H1 (cell line): ENCODE data around the gene FCMR. TPM values are rescaled to one million over a fixed set of nuclear protein-coding genes. Genes with fewer than 3 reads are reported as not detected.
A peak's percentile ranks its signal among the peaks of the same experiment; 100 is the strongest.

Experiments
- CTCF ChIA-PET: fragments of 300-600 bp; sonication (Branson Sonifier 250); formaldehyde crosslinking; loops from one replicate; lab custom pipeline; 2021; ENCODE audit not compliant: partially characterized antibody; lab: Charles Lee
- POLR2A ChIA-PET: fragments of 300-600 bp; sonication (Branson Sonifier 250); formaldehyde crosslinking; loops from one replicate; lab custom pipeline; 2021; ENCODE audit warnings: inconsistent platforms; ENCODE audit not compliant: partially characterized antibody; lab: Charles Lee
- DNase-seq, 2 experiments: peaks; one replicate each; pipeline versions ENCODE4 v3.0.0 to v3.0.0-alpha.2; 2010 to 2022; ENCODE audit warnings: low spot score in 2 of 2, low read depth in 1 of 2, mixed read lengths in 1 of 2
- FAIRE-seq: peaks from 2 replicates; lab custom pipeline; 2011; peaks lifted over from hg19 to GRCh38; lab: Jason Lieb, UNC
- H2AFZ ChIP-seq: 2 replicates; pipeline ENCODE4 v1.8.1; 2012; ENCODE audit warnings: low read length, inconsistent platforms
- H2AK5ac ChIP-seq: 2 replicates; pipeline ENCODE4 v1.6.1; 2013; ENCODE audit warnings: low read depth, low read length
- H2BK120ac ChIP-seq: replicated peaks from 2 replicates; pipeline ENCODE3; 2013; ENCODE audit warnings: low read depth, low read length, inconsistent platforms
- H2BK12ac ChIP-seq: 2 replicates; pipeline ENCODE4 v1.6.1; 2013; ENCODE audit warnings: low read depth, low read length
- H2BK15ac ChIP-seq: 2 replicates; pipeline ENCODE4 v1.6.1; 2013; ENCODE audit warnings: low read length
- H2BK20ac ChIP-seq: 2 replicates; pipeline ENCODE4 v1.6.1; 2013; ENCODE audit warnings: low read length
- H2BK5ac ChIP-seq: 2 replicates; pipeline ENCODE4 v1.6.1; 2013; ENCODE audit warnings: low read depth, low read length
- H3K14ac ChIP-seq: 2 replicates; pipeline ENCODE4 v1.6.1; 2013; ENCODE audit warnings: inconsistent platforms; ENCODE audit not compliant: insufficient read length
- H3K18ac ChIP-seq: 2 replicates; pipeline ENCODE4 v1.6.1; 2013; ENCODE audit warnings: low read length; ENCODE audit errors: extremely low read depth
- H3K23ac ChIP-seq: 2 replicates; pipeline ENCODE4 v1.6.1; 2013; ENCODE audit warnings: inconsistent platforms; ENCODE audit not compliant: insufficient read length
- H3K23me2 ChIP-seq: 2 replicates; pipeline ENCODE4 v1.6.1; 2013; ENCODE audit warnings: low read depth, low read length
- H3K27ac ChIP-seq: 2 replicates; pipeline ENCODE4 v1.6.1; 2011; ENCODE audit warnings: low read depth, low read length, inconsistent platforms
- H3K27me3 ChIP-seq, 4 experiments: replicated peaks in 1 of 4; 1 replicate in 1 of 4; 2 replicates in 3 of 4; pipeline versions ENCODE4 v1.6.1 to v1.8.1; 2011 to 2013; ENCODE audit warnings: low read length in 3 of 4, mild to moderate bottlenecking in 3 of 4, inconsistent platforms in 2 of 4, mixed read lengths in 2 of 4, moderate library complexity in 1 of 4; ENCODE audit not compliant: control insufficient read depth in 3 of 4, insufficient read depth in 3 of 4; ENCODE audit errors: extremely low read depth in 1 of 4
- H3K36me3 ChIP-seq, 4 experiments: 2 replicates each; pipeline versions ENCODE4 v1.6.1 to v1.8.1; 2011 to 2013; ENCODE audit warnings: mild to moderate bottlenecking in 4 of 4, low read length in 3 of 4, moderate library complexity in 2 of 4, control low read depth in 1 of 4, inconsistent platforms in 1 of 4; ENCODE audit not compliant: insufficient read depth in 4 of 4, control insufficient read depth in 2 of 4
- H3K4ac ChIP-seq: replicated peaks from 2 replicates; pipeline ENCODE3; 2013; ENCODE audit warnings: low read length, low read depth, mixed read lengths, inconsistent platforms; ENCODE audit not compliant: insufficient read length
- H3K4me1 ChIP-seq, 4 experiments: replicated peaks in 1 of 4; 1 replicate in 1 of 4; 2 replicates in 3 of 4; pipeline versions ENCODE4 v1.6.1 to v1.8.1; 2011 to 2013; ENCODE audit warnings: low read length in 3 of 4, inconsistent platforms in 2 of 4, mixed read lengths in 1 of 4; ENCODE audit not compliant: insufficient read depth in 4 of 4, control insufficient read depth in 3 of 4
- H3K4me2 ChIP-seq, 2 experiments: 2 replicates each; pipeline versions ENCODE4 v1.6.1 to v1.8.1; 2011 to 2013; ENCODE audit warnings: low read depth in 2 of 2, low read length in 2 of 2, control low read depth in 1 of 2, inconsistent platforms in 1 of 2, mild to moderate bottlenecking in 1 of 2; ENCODE audit not compliant: insufficient read depth in 1 of 2
- H3K4me3 ChIP-seq, 4 experiments: fragments of 200-600, 300-600 bp in 1 of 4; sonication (generic), shearing (Covaris generic), sonication (Bioruptor Twin) in 1 of 4; 2 replicates each; pipeline versions ENCODE4 v1.5.1 to v1.8.1; 2011 to 2016; ENCODE audit warnings: low read length in 4 of 4, low read depth in 3 of 4, control low read depth in 2 of 4, inconsistent platforms in 2 of 4, mild to moderate bottlenecking in 2 of 4, mixed read lengths in 1 of 4, moderate library complexity in 1 of 4; ENCODE audit not compliant: insufficient read depth in 2 of 4; ENCODE audit errors: extremely low read depth in 1 of 4
- H3K56ac ChIP-seq: replicated peaks from 2 replicates; pipeline ENCODE3; 2013; ENCODE audit warnings: low read depth, mild to moderate bottlenecking, mixed read lengths, low read length, inconsistent platforms; ENCODE audit not compliant: insufficient read length
- H3K79me1 ChIP-seq: 2 replicates; pipeline ENCODE4 v1.6.1; 2013; ENCODE audit warnings: low read depth, low read length, control low read depth
- H3K79me2 ChIP-seq, 2 experiments: 2 replicates each; pipeline versions ENCODE4 v1.6.1 to v1.8.1; 2012 to 2013; ENCODE audit warnings: low read length in 2 of 2, mild to moderate bottlenecking in 2 of 2, inconsistent platforms in 1 of 2; ENCODE audit not compliant: insufficient read depth in 2 of 2, control insufficient read depth in 1 of 2
- H3K9ac ChIP-seq, 4 experiments: replicated peaks in 1 of 4; 1 replicate in 1 of 4; 2 replicates in 3 of 4; pipeline versions ENCODE4 v1.6.1 to v1.8.1; 2011 to 2013; ENCODE audit warnings: low read depth in 3 of 4, low read length in 3 of 4, control low read depth in 2 of 4, mild to moderate bottlenecking in 2 of 4, moderate library complexity in 2 of 4, inconsistent platforms in 1 of 4; ENCODE audit errors: extremely low read depth in 1 of 4
- H3K9me3 ChIP-seq, 2 experiments: 2 replicates each; pipeline versions ENCODE4 v1.6.1 to v1.8.1; 2012 to 2013; ENCODE audit warnings: mild to moderate bottlenecking in 2 of 2, moderate library complexity in 2 of 2, control low read depth in 1 of 2, inconsistent platforms in 1 of 2, low read depth in 1 of 2, low read length in 1 of 2, mixed read lengths in 1 of 2; ENCODE audit not compliant: insufficient read depth in 2 of 2
- H4K20me1 ChIP-seq, 2 experiments: replicated peaks in 1 of 2; 2 replicates each; pipeline versions ENCODE3 to v1.8.1; 2011 to 2013; ENCODE audit warnings: inconsistent platforms in 2 of 2, low read length in 2 of 2, mild to moderate bottlenecking in 1 of 2; ENCODE audit not compliant: insufficient read depth in 2 of 2, control insufficient read depth in 1 of 2
- H4K5ac ChIP-seq: 2 replicates; pipeline ENCODE4 v1.6.1; 2013; ENCODE audit warnings: low read length, low read depth, mixed read lengths, inconsistent platforms; ENCODE audit not compliant: insufficient read length
- H4K8ac ChIP-seq: 2 replicates; pipeline ENCODE4 v1.8.0; 2013; ENCODE audit warnings: mild to moderate bottlenecking, moderate library complexity, low read length, inconsistent platforms; ENCODE audit not compliant: insufficient read depth; ENCODE audit errors: extremely low read depth
- H4K91ac ChIP-seq: replicated peaks from 2 replicates; pipeline ENCODE3; 2013; ENCODE audit warnings: low read length, mixed read lengths, inconsistent platforms; ENCODE audit not compliant: insufficient read length
- ASH2L ChIP-seq: fragments of 200-600, 300-600 bp; sonication (generic); IDR thresholded peaks from one replicate; pipeline ENCODE4 v1.7.1; 2017; ENCODE audit warnings: low read length
- ATF3 ChIP-seq: IDR thresholded peaks from 2 replicates; pipeline ENCODE4 v1.6.1; 2011; ENCODE audit warnings: low read depth, mild to moderate bottlenecking, low read length; ENCODE audit not compliant: insufficient read depth
- HDAC6 ChIP-seq: IDR thresholded peaks from one replicate; pipeline ENCODE4 v1.7.1; 2012; ENCODE audit warnings: low read depth, mild to moderate bottlenecking, inconsistent platforms, low read length, moderate library complexity
- KDM1A ChIP-seq: fragments of 200-600, 300-600 bp; sonication (generic); IDR thresholded peaks from 2 replicates; pipeline ENCODE4 v1.7.1; 2016; ENCODE audit warnings: mild to moderate bottlenecking, low read length, borderline replicate concordance
- TCF12 ChIP-seq: IDR thresholded peaks from 2 replicates; pipeline ENCODE4 v1.6.1; 2011; ENCODE audit warnings: low read depth, mild to moderate bottlenecking, low read length
- WGBS, 2 experiments: shearing (Covaris generic) in 1 of 2; methylation state at CpG; one replicate each; pipeline versions ENCODE4 v1.1.6 to v1.1.7; 2013 to 2015; ENCODE audit warnings: low lambda C conversion rate in 2 of 2, mixed read lengths in 2 of 2, inconsistent platforms in 1 of 2, low coverage in 1 of 2, missing lambda C conversion rate in 1 of 2; ENCODE audit not compliant: insufficient replicate concordance in 2 of 2, insufficient coverage in 1 of 2, insufficient read length in 1 of 2; ENCODE audit errors: extremely low coverage in 1 of 2, missing lambda C conversion rate in 1 of 2; 5-methylcytosine and 5-hydroxymethylcytosine counted together
- polyA plus RNA-seq, 7 experiments: library from polyadenylated mRNA; depleted of rRNA in 3 of 7; stranded (reverse) in 5 of 7; unstranded in 2 of 7; fragments of >200 nt in 5 of 7; fragments of 200-250 nt in 2 of 7; gene quantifications; 1 replicate in 5 of 7; 2 replicates in 1 of 7; 4 replicates in 1 of 7; pipeline versions ENCODE4 v1.2.1 to v1.2.3, GENCODE V29; 2011 to 2013; ENCODE audit warnings: missing spikeins in 2 of 7, mixed read lengths in 2 of 7
- total RNA-seq: library from RNA; stranded (reverse); fragmentation: NEBNext Ultra II Directional; extraction: Animal tissue kit (Norgen Biotek cat#: 25700); gene quantifications from 2 replicates; pipeline ENCODE4 v1.2.1, GENCODE V29; 2021

Gene FCMR
- total and polyA plus RNA-seq, 2 of the 8 experiments (the other 6 are each of a cell fraction or from before 2014, with no cell fraction given) = 0.53 TPM; not detected in 1

DNA sequence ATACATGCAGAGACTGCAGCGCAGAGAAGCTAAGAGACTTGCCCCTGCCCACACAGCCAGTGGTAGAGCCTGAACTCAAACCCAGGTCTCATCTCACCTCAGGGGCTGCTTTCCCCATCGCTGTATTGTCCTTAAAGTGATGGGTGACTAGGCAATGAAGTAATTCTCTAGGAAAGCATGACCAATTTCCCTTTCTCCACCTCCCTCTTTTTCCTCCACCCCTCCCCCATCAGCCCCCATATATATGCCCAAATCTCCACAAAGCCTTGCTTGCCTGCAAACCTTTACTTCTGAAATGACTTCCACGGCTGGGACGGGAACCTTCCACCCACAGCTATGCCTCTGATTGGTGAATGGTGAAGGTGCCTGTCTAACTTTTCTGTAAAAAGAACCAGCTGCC lies 24.6 kb downstream of the FCMR start, which contains the start of gene IL24:
Gene IL24, plus strand, starts transcription at position 269 of the 400 bp plus-strand sequence. CDS start 390 bp downstream, outside the sequence.
- H2BK12ac ChIP-seq = no peak within 1 kb of the TSS
- FAIRE-seq (no peak), DNase-seq (no peak)
- no peaks in the 10 kb centered on the region for H3K9me3 ChIP-seq
- WGBS, 2 experiments = 94% methylated on average over 4 of the region's 4 CpGs; no CpG with 5 or more reads in 1 of the 2 experiments
- H2BK15ac ChIP-seq = no peak within 1 kb of the TSS
- no peak within 1 kb of the TSS for H2BK20ac ChIP-seq
- H3K23ac ChIP-seq = no peak within 1 kb of the TSS
- no peaks in the 10 kb centered on the region for H3K23me2 ChIP-seq
- no peak within 1 kb of the TSS for H4K91ac ChIP-seq
- no peak within 1 kb of the TSS for H4K8ac ChIP-seq
- no peak within 1 kb of the TSS for H2BK5ac ChIP-seq
- no peaks in the 10 kb centered on the region; a peak in 1 of 7 replicates for H3K4me1 ChIP-seq
- H2AFZ ChIP-seq = no peak within 1 kb of the TSS
- no peaks in the 10 kb centered on the region for H3K27me3 ChIP-seq
- ChIA-PET POLR2A (interaction anchor here (2.1 kb wide), 1 partner anchor 12 kb away, joined by 4 read pairs; no protein-coding TSS in a partner anchor), CTCF (interaction anchor here (0.8 to 7.2 kb wide), 9 partner anchors 10 to 161 kb away, joined by 3 to 52 read pairs (median 5); partner anchors contain the start of gene IL20)
- H4K5ac ChIP-seq = no peak within 1 kb of the TSS
- no peak within 1 kb of the TSS for H3K4me2 ChIP-seq
- no peaks in the 10 kb centered on the region for H3K79me2 ChIP-seq
- H3K14ac ChIP-seq = no peak within 1 kb of the TSS
- no peak within 1 kb of the TSS for H3K27ac ChIP-seq
- no peak within 1 kb of the TSS for H3K4me3 ChIP-seq
- H3K9ac ChIP-seq = no peak within 1 kb of the TSS
- H2BK120ac ChIP-seq = no peak within 1 kb of the TSS
- H3K36me3 ChIP-seq = no peaks in the 10 kb centered on the region
- TF ChIP-seq HDAC6 (no peak), KDM1A (no peak), TCF12 (no peak), ATF3 (no peak), ASH2L (no peak)
- no peak within 1 kb of the TSS for H3K56ac ChIP-seq
- no peaks in the 10 kb centered on the region for H3K79me1 ChIP-seq
- H3K18ac ChIP-seq = no peak within 1 kb of the TSS
- H4K20me1 ChIP-seq = no peaks in the 10 kb centered on the region
- no peak within 1 kb of the TSS for H3K4ac ChIP-seq
- peak within 1 kb of the TSS; percentile 53; the same call in 1 of the 2 replicates for H2AK5ac ChIP-seq
